Peyer's patch (tissue), 4 donors: Measurements from ENCODE around the gene RAB28.

Source experiments
- POLR2A ChIP-seq, 2 donors: fragments of 450-650 bp; IDR thresholded peaks; one replicate each; pipeline ENCODE4 v1.5.1; 2017; ENCODE audit warnings: antibody characterized with exemption in 2 of 2, mild to moderate bottlenecking in 2 of 2, moderate library complexity in 2 of 2
- TF ChIP-seq, protein P1 (sequence below), 6 experiments: fragments of 450-650 bp in 4 of 6; fragments of 200-600 bp in 2 of 6; sonication (generic) in 1 of 6; IDR thresholded peaks; one replicate each; pipeline ENCODE4 v1.5.1; 2017 to 2019; ENCODE audit warnings: antibody characterized with exemption in 6 of 6, mild to moderate bottlenecking in 3 of 6, moderate library complexity in 1 of 6

DNA sequence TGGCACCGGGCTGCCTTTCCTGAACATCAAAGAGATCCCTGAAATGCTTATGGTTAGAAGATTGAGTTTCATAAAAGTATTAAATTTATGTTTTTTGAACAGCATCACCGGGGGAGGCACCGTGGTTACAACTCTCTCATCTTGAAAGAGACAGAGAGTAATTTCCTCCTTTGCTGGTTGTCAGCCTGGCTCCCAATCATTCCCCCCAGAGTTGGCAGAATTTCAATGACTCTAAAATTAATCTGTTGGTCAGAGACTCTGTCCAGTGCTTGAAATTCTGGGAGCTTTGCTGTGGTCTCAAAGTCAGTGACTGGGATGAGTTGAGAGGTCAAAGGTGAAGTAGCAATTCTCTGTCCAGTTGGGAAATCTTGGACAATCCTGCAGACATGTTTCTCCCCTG lies 135.9 kb downstream of the RAB28 start:
- TF ChIP-seq, protein P1, sequence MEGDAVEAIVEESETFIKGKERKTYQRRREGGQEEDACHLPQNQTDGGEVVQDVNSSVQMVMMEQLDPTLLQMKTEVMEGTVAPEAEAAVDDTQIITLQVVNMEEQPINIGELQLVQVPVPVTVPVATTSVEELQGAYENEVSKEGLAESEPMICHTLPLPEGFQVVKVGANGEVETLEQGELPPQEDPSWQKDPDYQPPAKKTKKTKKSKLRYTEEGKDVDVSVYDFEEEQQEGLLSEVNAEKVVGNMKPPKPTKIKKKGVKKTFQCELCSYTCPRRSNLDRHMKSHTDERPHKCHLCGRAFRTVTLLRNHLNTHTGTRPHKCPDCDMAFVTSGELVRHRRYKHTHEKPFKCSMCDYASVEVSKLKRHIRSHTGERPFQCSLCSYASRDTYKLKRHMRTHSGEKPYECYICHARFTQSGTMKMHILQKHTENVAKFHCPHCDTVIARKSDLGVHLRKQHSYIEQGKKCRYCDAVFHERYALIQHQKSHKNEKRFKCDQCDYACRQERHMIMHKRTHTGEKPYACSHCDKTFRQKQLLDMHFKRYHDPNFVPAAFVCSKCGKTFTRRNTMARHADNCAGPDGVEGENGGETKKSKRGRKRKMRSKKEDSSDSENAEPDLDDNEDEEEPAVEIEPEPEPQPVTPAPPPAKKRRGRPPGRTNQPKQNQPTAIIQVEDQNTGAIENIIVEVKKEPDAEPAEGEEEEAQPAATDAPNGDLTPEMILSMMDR (IDR thresholded peaks at IDR 0.05), result no peak
- TF ChIP-seq POLR2A (IDR thresholded peaks at IDR 0.05), result no peak
